Lung (tissue), 12 donors: ENCODE data around the gene PTPRA. TPM values are rescaled to one million over a fixed set of nuclear protein-coding genes. Genes with fewer than 3 reads are reported as not detected.

ENCODE experiments used
- ATAC-seq: fragments of 200-7000 bp; cut with Tn5 transposase; one replicate; pipeline ENCODE4 v1.9.1; 2020; ENCODE audit warnings: moderate number of reproducible peaks; ENCODE audit not compliant: insufficient read depth, low FRiP score
- DNase-seq, 3 donors: peaks; one replicate each; pipeline ENCODE4 v3.0.0-alpha.2; 2013 to 2017
- H3K27ac ChIP-seq, 2 donors: one replicate each; pipeline ENCODE4 v1.5.1; 2013; ENCODE audit warnings: mild to moderate bottlenecking in 2 of 2, moderate library complexity in 2 of 2, control low read depth in 1 of 2, inconsistent platforms in 1 of 2, low read depth in 1 of 2, low read length in 1 of 2
- H3K27me3 ChIP-seq, 3 donors: one replicate each; pipeline ENCODE4 v1.5.1; 2013; ENCODE audit warnings: low read length in 2 of 3; ENCODE audit not compliant: control insufficient read depth in 3 of 3, insufficient read depth in 3 of 3
- H3K36me3 ChIP-seq, 4 donors: one replicate each; pipeline ENCODE4 v1.5.1; 2013; ENCODE audit warnings: low read length in 4 of 4, mild to moderate bottlenecking in 1 of 4, moderate library complexity in 1 of 4; ENCODE audit not compliant: control insufficient read depth in 4 of 4, insufficient read depth in 4 of 4
- H3K4me1 ChIP-seq, 5 donors: one replicate each; pipeline ENCODE4 v1.5.1; 2013; ENCODE audit warnings: low read length in 5 of 5, mild to moderate bottlenecking in 2 of 5, moderate library complexity in 1 of 5; ENCODE audit not compliant: control insufficient read depth in 5 of 5, insufficient read depth in 5 of 5
- H3K4me3 ChIP-seq: one replicate; pipeline ENCODE4 v1.5.1; 2013; ENCODE audit warnings: mild to moderate bottlenecking, control low read depth, moderate library complexity
- H3K9ac ChIP-seq, 2 donors: one replicate each; pipeline ENCODE4 v1.5.1; 2013; ENCODE audit warnings: low read length in 2 of 2, control low read depth in 1 of 2; ENCODE audit not compliant: insufficient read depth in 1 of 2
- H3K9me3 ChIP-seq, 4 donors: one replicate each; pipeline ENCODE4 v1.5.1; 2013; ENCODE audit warnings: low read length in 3 of 4, mild to moderate bottlenecking in 1 of 4, moderate library complexity in 1 of 4; ENCODE audit not compliant: control insufficient read depth in 4 of 4, insufficient read depth in 3 of 4
- WGBS, 2 donors: extraction: QIAGEN DNeasy Blood & Tissue Kit; methylation state at CpG; one replicate each; pipeline ENCODE4 v1.1.7; 2013; 5-methylcytosine and 5-hydroxymethylcytosine counted together
- polyA plus RNA-seq, 2 donors: library from polyadenylated mRNA; stranded (reverse); fragments of 200-250 nt; gene quantifications; one replicate each; pipeline ENCODE4 v1.2.1, GENCODE V29; 2013
- total RNA-seq, 2 donors: library from RNA; depleted of rRNA in 1 of 2; stranded (reverse); fragments of >200 nt in 1 of 2; gene quantifications; one replicate each; pipeline ENCODE4 v1.2.1, GENCODE V29; 2014 to 2021
- TF ChIP-seq, protein P1 (sequence below): IDR thresholded peaks from 2 replicates; pipeline ENCODE4 v1.5.1; 2012; ENCODE audit warnings: mild to moderate bottlenecking; ENCODE audit errors: control extremely low read depth, extremely low read depth
- donor health status: control.
- donor health status: control.
- donor health status: Bipolar disorder and iron deficiency.
- donor health status: healthy.
- donor health status: DM: yes; HTN: yes; CAD: no.

Gene PTPRA
- total and polyA plus RNA-seq, 4 donors, result 17.8 to 92.1 (median 40.1) TPM

DNA sequence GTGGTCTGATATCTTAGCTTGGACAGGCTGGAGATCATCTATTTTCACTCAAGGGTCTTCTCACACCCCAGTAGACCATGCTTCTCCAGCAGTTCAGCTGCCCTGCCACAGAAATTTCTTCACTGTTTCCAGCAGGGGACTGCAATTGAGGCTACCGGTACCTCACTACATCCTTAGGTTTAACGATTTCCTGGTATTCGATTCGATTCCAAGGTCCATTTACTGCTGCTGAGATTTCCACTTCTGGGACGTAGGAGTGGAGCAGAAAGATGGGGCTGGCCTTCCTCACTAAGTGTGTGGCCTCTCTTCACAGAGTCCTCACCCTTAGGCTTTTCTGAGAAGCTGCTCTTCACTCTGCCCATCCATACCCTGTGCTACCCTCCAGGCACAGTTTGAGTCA, 26.6 kb upstream of the PTPRA start:
- H3K36me3 ChIP-seq, result peaks cover 0 to 5% (median 0%) of the 10 kb centered on the region in 4 donors
- DNase-seq, result no peak
- no peak overlapping the region for H3K27ac ChIP-seq
- H3K9me3 ChIP-seq, result no peaks in the 10 kb centered on the region
- H3K4me1 ChIP-seq, result peaks cover 0 to 3% (median 0%) of the 10 kb centered on the region in 5 donors
- TF ChIP-seq, protein P1, sequence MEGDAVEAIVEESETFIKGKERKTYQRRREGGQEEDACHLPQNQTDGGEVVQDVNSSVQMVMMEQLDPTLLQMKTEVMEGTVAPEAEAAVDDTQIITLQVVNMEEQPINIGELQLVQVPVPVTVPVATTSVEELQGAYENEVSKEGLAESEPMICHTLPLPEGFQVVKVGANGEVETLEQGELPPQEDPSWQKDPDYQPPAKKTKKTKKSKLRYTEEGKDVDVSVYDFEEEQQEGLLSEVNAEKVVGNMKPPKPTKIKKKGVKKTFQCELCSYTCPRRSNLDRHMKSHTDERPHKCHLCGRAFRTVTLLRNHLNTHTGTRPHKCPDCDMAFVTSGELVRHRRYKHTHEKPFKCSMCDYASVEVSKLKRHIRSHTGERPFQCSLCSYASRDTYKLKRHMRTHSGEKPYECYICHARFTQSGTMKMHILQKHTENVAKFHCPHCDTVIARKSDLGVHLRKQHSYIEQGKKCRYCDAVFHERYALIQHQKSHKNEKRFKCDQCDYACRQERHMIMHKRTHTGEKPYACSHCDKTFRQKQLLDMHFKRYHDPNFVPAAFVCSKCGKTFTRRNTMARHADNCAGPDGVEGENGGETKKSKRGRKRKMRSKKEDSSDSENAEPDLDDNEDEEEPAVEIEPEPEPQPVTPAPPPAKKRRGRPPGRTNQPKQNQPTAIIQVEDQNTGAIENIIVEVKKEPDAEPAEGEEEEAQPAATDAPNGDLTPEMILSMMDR, result no peak
- H3K4me3 ChIP-seq, result no peak overlapping the region
- no peaks in the 10 kb centered on the region for H3K27me3 ChIP-seq
- ATAC-seq, result no peak
- H3K9ac ChIP-seq, result no peak overlapping the region
- 65 to 75% methylated on average over 5 of the region's 5 CpGs for WGBS, 2 donors

DNA sequence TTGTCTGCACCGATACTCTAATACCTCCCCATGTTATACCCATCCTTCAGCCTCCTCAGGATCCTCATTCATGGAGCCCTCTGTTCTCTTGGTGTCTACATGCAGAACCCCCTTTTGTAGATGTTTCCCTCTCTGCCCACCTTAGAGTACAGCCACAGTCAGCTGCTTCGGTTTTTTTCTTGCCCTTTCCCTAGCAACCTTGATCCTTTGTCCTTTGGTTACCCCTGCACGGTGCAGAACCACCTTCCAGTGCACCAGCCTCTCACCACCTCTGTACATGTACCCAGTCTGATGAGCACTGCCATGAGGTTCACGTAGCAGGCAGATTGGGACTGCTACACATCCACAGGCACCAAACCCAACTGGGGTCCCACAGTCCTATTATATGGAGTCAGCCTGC, 25.5 kb upstream of the PTPRA start:
- DNase-seq (no peak), ATAC-seq (no peak)
- Histone ChIP-seq H3K36me3 (peaks cover 0 to 5% (median 0%) of the 10 kb centered on the region in 4 donors), H3K27me3 (no peaks in the 10 kb centered on the region), H3K9ac (no peak overlapping the region), H3K4me3 (no peak overlapping the region), H3K27ac (no peak overlapping the region), H3K4me1 (peaks cover 0 to 5% (median 0%) of the 10 kb centered on the region in 5 donors), H3K9me3 (no peaks in the 10 kb centered on the region)
- TF ChIP-seq, protein P1, result no peak
- 95 to 99% methylated on average over 4 of the region's 4 CpGs for WGBS, 2 donors

DNA sequence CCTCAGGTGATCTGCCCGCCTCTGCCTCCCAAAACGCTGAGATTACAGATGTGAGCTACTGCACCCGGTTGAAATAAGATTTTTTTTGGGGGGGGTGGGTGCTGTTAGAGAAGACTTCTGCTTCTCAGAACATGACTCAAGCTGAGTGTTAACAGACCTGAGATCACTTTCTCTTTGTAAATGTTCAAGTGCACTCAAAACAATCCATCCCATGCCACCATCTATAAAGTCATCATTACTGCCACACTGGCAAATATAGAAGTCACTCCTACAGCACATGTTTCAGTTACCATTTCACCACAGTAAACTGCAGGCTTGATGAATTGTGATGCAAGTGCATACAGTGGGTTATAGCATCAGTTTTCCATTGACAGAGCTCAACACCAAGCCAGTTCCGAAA, 23.8 kb upstream of the PTPRA start:
- TF ChIP-seq, protein P1, result no peak
- Histone ChIP-seq H3K4me3 (no peak overlapping the region), H3K36me3 (no peaks in the 10 kb centered on the region), H3K27me3 (no peaks in the 10 kb centered on the region), H3K9me3 (no peaks in the 10 kb centered on the region), H3K9ac (no peak overlapping the region), H3K4me1 (peaks cover 0 to 5% (median 0%) of the 10 kb centered on the region in 5 donors), H3K27ac (no peak overlapping the region)
- WGBS, 2 donors, result 89 to 93% methylated on average over 4 of the region's 4 CpGs
- DNase-seq (no peak), ATAC-seq (no peak)

DNA sequence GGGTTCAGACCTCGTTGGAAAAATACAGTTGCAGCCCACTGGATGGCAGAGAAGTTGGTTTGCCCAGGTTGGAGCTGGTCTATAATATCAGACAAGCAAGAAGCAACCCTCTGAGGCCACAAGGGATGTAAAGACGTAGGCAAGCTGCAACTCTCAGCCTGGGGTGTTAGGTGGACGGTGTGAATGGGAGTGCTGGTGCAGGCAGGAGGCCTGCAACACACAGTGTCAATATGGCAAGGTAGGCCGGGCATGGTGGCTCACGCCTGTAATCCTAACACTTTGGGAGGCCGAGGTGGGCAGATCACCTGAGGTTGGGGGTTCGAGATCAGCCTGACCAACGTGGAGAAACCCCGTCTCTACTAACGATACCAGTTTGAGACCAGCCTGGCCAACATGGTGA, 22.2 kb upstream of the PTPRA start:
- DNase-seq (no peak), ATAC-seq (no peak)
- peaks cover 0 to 5% (median 0%) of the 10 kb centered on the region in 5 donors for H3K4me1 ChIP-seq
- WGBS, 2 donors, result 92 to 93% methylated on average over 10 of the region's 10 CpGs
- no peaks in the 10 kb centered on the region for H3K36me3 ChIP-seq
- H3K9ac ChIP-seq, result no peak overlapping the region
- H3K27ac ChIP-seq, result no peak overlapping the region
- H3K9me3 ChIP-seq, result no peaks in the 10 kb centered on the region
- H3K27me3 ChIP-seq, result no peaks in the 10 kb centered on the region
- TF ChIP-seq, protein P1, result no peak
- H3K4me3 ChIP-seq, result no peak overlapping the region
